Fibroblast of lung (primary cell): ENCODE measurements around the gene COL9A3. TPM values are rescaled to one million over a fixed set of nuclear protein-coding genes. Genes with fewer than 3 reads are reported as not detected.

Experiments used
- DNase-seq, 2 donors: peaks; one replicate each; pipeline versions ENCODE4 v3.0.0 to v3.0.0-alpha.2; 2010; ENCODE audit warnings: low read depth in 2 of 2
- H2AFZ ChIP-seq: 2 replicates; pipeline ENCODE4 v1.5.1; 2012; ENCODE audit warnings: low read length, control low read depth, inconsistent platforms
- H3K27ac ChIP-seq: 2 replicates; pipeline ENCODE4 v1.5.1; 2011; ENCODE audit warnings: low read length, control low read depth; ENCODE audit not compliant: insufficient read depth
- H3K27me3 ChIP-seq: 2 replicates; pipeline ENCODE4 v1.5.1; 2011; ENCODE audit warnings: mild to moderate bottlenecking, low read length; ENCODE audit not compliant: control insufficient read depth, insufficient read depth
- H3K36me3 ChIP-seq: 2 replicates; pipeline ENCODE4 v1.5.1; 2011; ENCODE audit warnings: low read length; ENCODE audit not compliant: control insufficient read depth, insufficient read depth
- H3K4me1 ChIP-seq: 2 replicates; pipeline ENCODE4 v1.5.1; 2011; ENCODE audit warnings: low read length; ENCODE audit not compliant: control insufficient read depth, insufficient read depth; ENCODE audit errors: extremely low read depth
- H3K4me2 ChIP-seq: 2 replicates; pipeline ENCODE4 v1.5.1; 2011; ENCODE audit warnings: low read length, control low read depth; ENCODE audit not compliant: insufficient read depth; ENCODE audit errors: extremely low read depth
- H3K4me3 ChIP-seq, 4 experiments: fragments of 200-600 bp in 1 of 4; sonication (generic) in 1 of 4; replicated peaks in 1 of 4; 2 replicates each; pipeline ENCODE4 v1.5.1; 2011 to 2016; ENCODE audit warnings: low read length in 4 of 4, low read depth in 3 of 4, mild to moderate bottlenecking in 3 of 4, control low read depth in 2 of 4, inconsistent platforms in 1 of 4, mixed read lengths in 1 of 4; ENCODE audit not compliant: insufficient read depth in 1 of 4; ENCODE audit errors: control extremely low read depth in 1 of 4
- H3K79me2 ChIP-seq: 2 replicates; pipeline ENCODE4 v1.5.1; 2012; ENCODE audit warnings: mild to moderate bottlenecking, low read length, inconsistent platforms; ENCODE audit not compliant: control insufficient read depth, insufficient read depth
- H3K9ac ChIP-seq: 2 replicates; pipeline ENCODE4 v1.5.1; 2011; ENCODE audit warnings: mild to moderate bottlenecking, low read length, control low read depth; ENCODE audit not compliant: insufficient read depth
- H3K9me3 ChIP-seq: 2 replicates; pipeline ENCODE4 v1.5.1; 2012; ENCODE audit warnings: low read depth, low read length; ENCODE audit not compliant: control insufficient read depth, insufficient read depth
- H4K20me1 ChIP-seq: 2 replicates; pipeline ENCODE4 v1.5.1; 2011; ENCODE audit warnings: low read length; ENCODE audit not compliant: control insufficient read depth, insufficient read depth; ENCODE audit errors: extremely low read depth
- CTCF ChIP-seq, 2 donors: IDR thresholded peaks in 1 of 2; conservative IDR thresholded peaks in 1 of 2; 1 replicate in 1 of 2; 2 replicates in 1 of 2; pipeline ENCODE4 v1.5.1; 2011 to 2012; ENCODE audit warnings: low read length in 2 of 2, control low read depth in 1 of 2, inconsistent platforms in 1 of 2, low read depth in 1 of 2, mild to moderate bottlenecking in 1 of 2
- EZH2 ChIP-seq: IDR thresholded peaks from 2 replicates; pipeline ENCODE4 v1.5.1; 2012; ENCODE audit warnings: low read length, control low read depth, mild to moderate bottlenecking; ENCODE audit errors: missing control alignments
- polyA plus RNA-seq, 2 donors: library from polyadenylated mRNA; depleted of rRNA in 1 of 2; stranded (reverse) in 1 of 2; unstranded in 1 of 2; fragments of >200 nt; gene quantifications; 2 replicates each; pipeline ENCODE4 v1.2.1, GENCODE V29; 2011 to 2012; ENCODE audit warnings: missing spikeins in 1 of 2
- total RNA-seq: library from RNA; depleted of rRNA; stranded (reverse); fragments of >200 nt; gene quantifications from 2 replicates; pipeline ENCODE4 v1.2.1, GENCODE V29; 2014

The COL9A3 gene
- total and polyA plus RNA-seq, 2 donors (not counting 1 experiment from before 2014, with no cell fraction given) = 0.17 TPM

- peak overlapping the region; percentile 77 for H3K27ac ChIP-seq
- TF ChIP-seq EZH2 (no peak), CTCF (conservative IDR thresholded peaks at IDR 0.05 in 1 of 2, IDR thresholded peaks at IDR 0.05 in 1 of 2; ENCODE audit: low read depth in 1 of 2, low read length in 2 of 2) (peak in 1 of 2 donors; percentile 11)
Observed at GRCh38 chr20:62805155-62805710, 11.6 kb upstream of the COL9A3 start.

DNA sequence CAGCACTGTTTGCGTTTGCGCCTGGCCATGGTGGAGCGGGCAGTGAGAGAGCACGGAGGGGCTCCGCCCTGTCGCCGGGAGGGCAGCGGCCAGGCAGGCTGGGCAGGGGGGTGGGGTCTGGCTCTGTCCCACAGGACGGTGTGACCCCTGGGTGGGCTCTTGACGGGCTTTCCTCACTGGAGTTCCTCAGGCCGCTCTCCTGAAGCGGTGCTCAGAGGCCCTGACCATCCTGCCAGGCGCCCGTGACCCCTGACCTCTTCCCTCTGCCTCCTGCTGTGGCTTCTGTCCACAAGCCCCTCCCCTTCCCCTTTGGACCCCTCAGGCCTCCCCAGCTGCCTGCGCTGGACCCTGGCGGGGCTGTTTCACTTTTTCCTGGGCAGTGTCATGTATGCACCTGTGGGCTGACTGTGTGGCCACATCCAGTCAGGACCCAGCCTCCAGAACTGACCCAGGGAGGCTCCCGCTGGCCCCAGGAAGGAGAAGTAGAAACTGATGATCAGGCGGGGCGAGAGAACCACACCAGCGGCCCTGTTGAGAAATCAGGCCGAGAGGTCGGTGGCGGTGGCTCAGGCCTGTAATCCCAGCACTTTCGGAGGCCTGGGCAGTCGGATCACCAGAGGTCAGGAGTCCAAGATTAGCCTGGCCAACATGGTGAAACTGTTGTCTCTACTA lies 11.0 kb upstream of the COL9A3 start:
- H4K20me1 ChIP-seq = no peaks in the 10 kb centered on the region
- peak overlapping the region; percentile 88 for H3K4me2 ChIP-seq
- H3K27me3 ChIP-seq = no peaks in the 10 kb centered on the region
- H3K27ac ChIP-seq = peak overlapping the region; percentile 68
- H3K79me2 ChIP-seq = peaks cover 26% of the 10 kb centered on the region
- H2AFZ ChIP-seq = no peak overlapping the region
- TF ChIP-seq EZH2 (no peak), CTCF (conservative IDR thresholded peaks at IDR 0.05 in 1 of 2, IDR thresholded peaks at IDR 0.05 in 1 of 2; ENCODE audit: low read depth in 1 of 2, low read length in 2 of 2) (no peak)
- H3K9ac ChIP-seq = peak overlapping the region; percentile 80
- H3K4me3 ChIP-seq = peak overlapping the region; percentile 66 to 86 (median 80)
- no peaks in the 10 kb centered on the region for H3K9me3 ChIP-seq
- peak in 1 of 2 donors; percentile 39 for DNase-seq
- H3K4me1 ChIP-seq = no peaks in the 10 kb centered on the region
- peaks cover 27% of the 10 kb centered on the region for H3K36me3 ChIP-seq

More at GRCh38 chr20:62805155-62805710, 11.6 kb upstream of the COL9A3 start:
- H3K4me3 ChIP-seq = peak overlapping the region; percentile 66 to 86 (median 80)
- peaks cover 26% of the 10 kb centered on the region for H3K79me2 ChIP-seq
- peak overlapping the region; percentile 88 for H3K4me2 ChIP-seq
- no peaks in the 10 kb centered on the region for H3K27me3 ChIP-seq
- no peaks in the 10 kb centered on the region for H4K20me1 ChIP-seq
- peaks cover 27% of the 10 kb centered on the region for H3K36me3 ChIP-seq
- H3K9ac ChIP-seq = peak overlapping the region; percentile 80
- H3K4me1 ChIP-seq = no peaks in the 10 kb centered on the region
- no peak for DNase-seq
- no peak overlapping the region for H2AFZ ChIP-seq
- no peaks in the 10 kb centered on the region for H3K9me3 ChIP-seq

GRCh38 chr20:62806383-62807050 lies 10.3 kb upstream of the COL9A3 start:
- Histone ChIP-seq H3K36me3 (peaks cover 26% of the 10 kb centered on the region), H3K9ac (no peak overlapping the region), H2AFZ (no peak overlapping the region), H3K79me2 (peaks cover 26% of the 10 kb centered on the region), H3K4me2 (peak overlapping the region; percentile 88), H3K4me3 (peak overlapping the region; percentile 66 to 86 (median 80)), H3K27me3 (no peaks in the 10 kb centered on the region), H4K20me1 (no peaks in the 10 kb centered on the region), H3K4me1 (no peaks in the 10 kb centered on the region), H3K9me3 (no peaks in the 10 kb centered on the region), H3K27ac (peak overlapping the region; percentile 68)
- no peak for DNase-seq
- TF ChIP-seq CTCF (conservative IDR thresholded peaks at IDR 0.05 in 1 of 2, IDR thresholded peaks at IDR 0.05 in 1 of 2; ENCODE audit: low read depth in 1 of 2, low read length in 2 of 2) = no peak
- TF ChIP-seq EZH2 = no peak
